ENCODE results near the gene PDCL2. TPM values are rescaled to one million over a fixed set of nuclear protein-coding genes. Genes with fewer than 3 reads are reported as not detected.

PDCL2 gene
- total and polyA plus RNA-seq, 10 of the 15 experiments (the other 5 are each of a cell fraction or from before 2014, with no cell fraction given), result not detected

DNA sequence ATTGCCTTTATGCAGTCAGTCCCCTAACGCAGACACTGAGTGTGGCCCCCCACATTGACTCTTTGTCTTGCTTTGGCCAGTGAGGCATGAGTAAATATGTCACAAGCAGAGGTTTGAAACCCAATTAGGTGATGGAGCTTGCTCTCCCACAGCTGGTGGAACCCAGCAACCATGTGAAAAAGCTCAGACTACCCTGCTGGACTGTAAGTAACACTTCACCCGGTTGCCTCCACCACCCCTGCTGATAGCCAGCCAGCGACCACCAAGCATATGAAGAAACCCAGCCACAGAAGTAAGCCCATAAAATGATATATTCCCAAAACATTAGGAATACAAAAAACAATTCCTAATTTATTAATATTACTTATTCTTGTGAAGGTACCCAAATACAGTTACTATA is 21.6 kb upstream of the PDCL2 start:
- ATAC-seq, result no peak
- ChIA-PET SMC1A (ENCODE audit: uncharacterized antibody, unreplicated experiment) (no interaction called here), RAD21 (ENCODE audit: unreplicated experiment) (no interaction called here), CTCF (no interaction called here), POLR2A (no interaction called here)
- H3K27me3 ChIP-seq (replicated peaks in 1 of 2; ENCODE audit: control insufficient read depth in 2 of 2, insufficient read depth in 2 of 2, low read length in 1 of 2), result peaks cover 0 to 3% of the 10 kb centered on the region in 2 experiments; a peak in 1 of 4 replicates
- H3K79me2 ChIP-seq (ENCODE audit: control insufficient read depth, insufficient read depth, low read length), result no peaks in the 10 kb centered on the region
- no peaks in the 10 kb centered on the region for H3K36me3 ChIP-seq (ENCODE audit: control insufficient read depth in 2 of 2, insufficient read depth in 2 of 2, low read length in 1 of 2)
- no peak overlapping the region for H3K4me3 ChIP-seq
- no peak for FAIRE-seq
- peaks cover 3% of the 10 kb centered on the region; the same call in 1 of the 2 replicates for H3K4me1 ChIP-seq (ENCODE audit: control insufficient read depth, insufficient read depth, low read length)
- H4K20me1 ChIP-seq (ENCODE audit: control insufficient read depth, insufficient read depth), result no peaks in the 10 kb centered on the region
- BruUV-seq (replicated peaks), result no TSS peak
- intact Hi-C loops (cut with micrococcal nuclease; ENCODE audit: unreplicated experiment) (no loop called here), in situ Hi-C loops (cut with MboI) (no loop called here)
- no peak overlapping the region for H3K9ac ChIP-seq (ENCODE audit: control insufficient read depth, insufficient read depth, low read length)
- no peak overlapping the region for H2AFZ ChIP-seq (ENCODE audit: control insufficient read depth, low read depth, low read length)
- H3K4me2 ChIP-seq (ENCODE audit: control insufficient read depth, insufficient read depth), result no peak overlapping the region
- no peak overlapping the region for H3K27ac ChIP-seq (ENCODE audit: control insufficient read depth, insufficient read depth)
- no peaks in the 10 kb centered on the region for H3K9me3 ChIP-seq (replicated peaks; ENCODE audit: control insufficient read depth, insufficient read depth, low read length)
- DNase-seq (ENCODE audit: low read depth, low spot score), result no peak
- WGBS (ENCODE audit: insufficient coverage, insufficient replicate concordance, low lambda C conversion rate, missing lambda C conversion rate), result 60% methylated on average over 3 of the region's 3 CpGs
- no peak for TF ChIP-seq POLR2A (IDR thresholded peaks at IDR 0.05; ENCODE audit: low read depth, low read length)
- TF ChIP-seq, protein P1, sequence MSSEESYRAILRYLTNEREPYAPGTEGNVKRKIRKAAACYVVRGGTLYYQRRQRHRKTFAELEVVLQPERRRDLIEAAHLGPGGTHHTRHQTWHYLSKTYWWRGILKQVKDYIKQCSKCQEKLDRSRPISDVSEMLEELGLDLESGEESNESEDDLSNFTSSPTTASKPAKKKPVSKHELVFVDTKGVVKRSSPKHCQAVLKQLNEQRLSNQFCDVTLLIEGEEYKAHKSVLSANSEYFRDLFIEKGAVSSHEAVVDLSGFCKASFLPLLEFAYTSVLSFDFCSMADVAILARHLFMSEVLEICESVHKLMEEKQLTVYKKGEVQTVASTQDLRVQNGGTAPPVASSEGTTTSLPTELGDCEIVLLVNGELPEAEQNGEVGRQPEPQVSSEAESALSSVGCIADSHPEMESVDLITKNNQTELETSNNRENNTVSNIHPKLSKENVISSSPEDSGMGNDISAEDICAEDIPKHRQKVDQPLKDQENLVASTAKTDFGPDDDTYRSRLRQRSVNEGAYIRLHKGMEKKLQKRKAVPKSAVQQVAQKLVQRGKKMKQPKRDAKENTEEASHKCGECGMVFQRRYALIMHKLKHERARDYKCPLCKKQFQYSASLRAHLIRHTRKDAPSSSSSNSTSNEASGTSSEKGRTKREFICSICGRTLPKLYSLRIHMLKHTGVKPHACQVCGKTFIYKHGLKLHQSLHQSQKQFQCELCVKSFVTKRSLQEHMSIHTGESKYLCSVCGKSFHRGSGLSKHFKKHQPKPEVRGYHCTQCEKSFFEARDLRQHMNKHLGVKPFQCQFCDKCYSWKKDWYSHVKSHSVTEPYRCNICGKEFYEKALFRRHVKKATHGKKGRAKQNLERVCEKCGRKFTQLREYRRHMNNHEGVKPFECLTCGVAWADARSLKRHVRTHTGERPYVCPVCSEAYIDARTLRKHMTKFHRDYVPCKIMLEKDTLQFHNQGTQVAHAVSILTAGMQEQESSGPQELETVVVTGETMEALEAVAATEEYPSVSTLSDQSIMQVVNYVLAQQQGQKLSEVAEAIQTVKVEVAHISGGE (CRISPR knock-in tag; IDR thresholded peaks at IDR 0.05), result no peak
- no peak for TF ChIP-seq DPF2 (IDR thresholded peaks at IDR 0.05)
- TF ChIP-seq TCF3 (IDR thresholded peaks at IDR 0.05; ENCODE audit: borderline replicate concordance, insufficient read depth, low read depth, low read length), result no peak
- TF ChIP-seq, protein P2, sequence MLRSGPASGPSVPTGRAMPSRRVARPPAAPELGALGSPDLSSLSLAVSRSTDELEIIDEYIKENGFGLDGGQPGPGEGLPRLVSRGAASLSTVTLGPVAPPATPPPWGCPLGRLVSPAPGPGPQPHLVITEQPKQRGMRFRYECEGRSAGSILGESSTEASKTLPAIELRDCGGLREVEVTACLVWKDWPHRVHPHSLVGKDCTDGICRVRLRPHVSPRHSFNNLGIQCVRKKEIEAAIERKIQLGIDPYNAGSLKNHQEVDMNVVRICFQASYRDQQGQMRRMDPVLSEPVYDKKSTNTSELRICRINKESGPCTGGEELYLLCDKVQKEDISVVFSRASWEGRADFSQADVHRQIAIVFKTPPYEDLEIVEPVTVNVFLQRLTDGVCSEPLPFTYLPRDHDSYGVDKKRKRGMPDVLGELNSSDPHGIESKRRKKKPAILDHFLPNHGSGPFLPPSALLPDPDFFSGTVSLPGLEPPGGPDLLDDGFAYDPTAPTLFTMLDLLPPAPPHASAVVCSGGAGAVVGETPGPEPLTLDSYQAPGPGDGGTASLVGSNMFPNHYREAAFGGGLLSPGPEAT (IDR thresholded peaks at IDR 0.05; ENCODE audit: low read depth), result no peak
- TF ChIP-seq, protein P3, sequence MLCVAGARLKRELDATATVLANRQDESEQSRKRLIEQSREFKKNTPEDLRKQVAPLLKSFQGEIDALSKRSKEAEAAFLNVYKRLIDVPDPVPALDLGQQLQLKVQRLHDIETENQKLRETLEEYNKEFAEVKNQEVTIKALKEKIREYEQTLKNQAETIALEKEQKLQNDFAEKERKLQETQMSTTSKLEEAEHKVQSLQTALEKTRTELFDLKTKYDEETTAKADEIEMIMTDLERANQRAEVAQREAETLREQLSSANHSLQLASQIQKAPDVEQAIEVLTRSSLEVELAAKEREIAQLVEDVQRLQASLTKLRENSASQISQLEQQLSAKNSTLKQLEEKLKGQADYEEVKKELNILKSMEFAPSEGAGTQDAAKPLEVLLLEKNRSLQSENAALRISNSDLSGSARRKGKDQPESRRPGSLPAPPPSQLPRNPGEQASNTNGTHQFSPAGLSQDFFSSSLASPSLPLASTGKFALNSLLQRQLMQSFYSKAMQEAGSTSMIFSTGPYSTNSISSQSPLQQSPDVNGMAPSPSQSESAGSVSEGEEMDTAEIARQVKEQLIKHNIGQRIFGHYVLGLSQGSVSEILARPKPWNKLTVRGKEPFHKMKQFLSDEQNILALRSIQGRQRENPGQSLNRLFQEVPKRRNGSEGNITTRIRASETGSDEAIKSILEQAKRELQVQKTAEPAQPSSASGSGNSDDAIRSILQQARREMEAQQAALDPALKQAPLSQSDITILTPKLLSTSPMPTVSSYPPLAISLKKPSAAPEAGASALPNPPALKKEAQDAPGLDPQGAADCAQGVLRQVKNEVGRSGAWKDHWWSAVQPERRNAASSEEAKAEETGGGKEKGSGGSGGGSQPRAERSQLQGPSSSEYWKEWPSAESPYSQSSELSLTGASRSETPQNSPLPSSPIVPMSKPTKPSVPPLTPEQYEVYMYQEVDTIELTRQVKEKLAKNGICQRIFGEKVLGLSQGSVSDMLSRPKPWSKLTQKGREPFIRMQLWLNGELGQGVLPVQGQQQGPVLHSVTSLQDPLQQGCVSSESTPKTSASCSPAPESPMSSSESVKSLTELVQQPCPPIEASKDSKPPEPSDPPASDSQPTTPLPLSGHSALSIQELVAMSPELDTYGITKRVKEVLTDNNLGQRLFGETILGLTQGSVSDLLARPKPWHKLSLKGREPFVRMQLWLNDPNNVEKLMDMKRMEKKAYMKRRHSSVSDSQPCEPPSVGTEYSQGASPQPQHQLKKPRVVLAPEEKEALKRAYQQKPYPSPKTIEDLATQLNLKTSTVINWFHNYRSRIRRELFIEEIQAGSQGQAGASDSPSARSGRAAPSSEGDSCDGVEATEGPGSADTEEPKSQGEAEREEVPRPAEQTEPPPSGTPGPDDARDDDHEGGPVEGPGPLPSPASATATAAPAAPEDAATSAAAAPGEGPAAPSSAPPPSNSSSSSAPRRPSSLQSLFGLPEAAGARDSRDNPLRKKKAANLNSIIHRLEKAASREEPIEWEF (IDR thresholded peaks at IDR 0.05; ENCODE audit: insufficient replicate concordance, low read depth, low read length), result no peak
- TF ChIP-seq, protein P4, sequence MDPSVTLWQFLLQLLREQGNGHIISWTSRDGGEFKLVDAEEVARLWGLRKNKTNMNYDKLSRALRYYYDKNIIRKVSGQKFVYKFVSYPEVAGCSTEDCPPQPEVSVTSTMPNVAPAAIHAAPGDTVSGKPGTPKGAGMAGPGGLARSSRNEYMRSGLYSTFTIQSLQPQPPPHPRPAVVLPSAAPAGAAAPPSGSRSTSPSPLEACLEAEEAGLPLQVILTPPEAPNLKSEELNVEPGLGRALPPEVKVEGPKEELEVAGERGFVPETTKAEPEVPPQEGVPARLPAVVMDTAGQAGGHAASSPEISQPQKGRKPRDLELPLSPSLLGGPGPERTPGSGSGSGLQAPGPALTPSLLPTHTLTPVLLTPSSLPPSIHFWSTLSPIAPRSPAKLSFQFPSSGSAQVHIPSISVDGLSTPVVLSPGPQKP (IDR thresholded peaks at IDR 0.05; ENCODE audit: low read depth, low read length), result no peak
- TF ChIP-seq WRNIP1 (IDR thresholded peaks at IDR 0.05; ENCODE audit: borderline replicate concordance, low read depth, low read length), result no peak
- no peak for TF ChIP-seq NBN (IDR thresholded peaks at IDR 0.05)
- TF ChIP-seq, protein P5, sequence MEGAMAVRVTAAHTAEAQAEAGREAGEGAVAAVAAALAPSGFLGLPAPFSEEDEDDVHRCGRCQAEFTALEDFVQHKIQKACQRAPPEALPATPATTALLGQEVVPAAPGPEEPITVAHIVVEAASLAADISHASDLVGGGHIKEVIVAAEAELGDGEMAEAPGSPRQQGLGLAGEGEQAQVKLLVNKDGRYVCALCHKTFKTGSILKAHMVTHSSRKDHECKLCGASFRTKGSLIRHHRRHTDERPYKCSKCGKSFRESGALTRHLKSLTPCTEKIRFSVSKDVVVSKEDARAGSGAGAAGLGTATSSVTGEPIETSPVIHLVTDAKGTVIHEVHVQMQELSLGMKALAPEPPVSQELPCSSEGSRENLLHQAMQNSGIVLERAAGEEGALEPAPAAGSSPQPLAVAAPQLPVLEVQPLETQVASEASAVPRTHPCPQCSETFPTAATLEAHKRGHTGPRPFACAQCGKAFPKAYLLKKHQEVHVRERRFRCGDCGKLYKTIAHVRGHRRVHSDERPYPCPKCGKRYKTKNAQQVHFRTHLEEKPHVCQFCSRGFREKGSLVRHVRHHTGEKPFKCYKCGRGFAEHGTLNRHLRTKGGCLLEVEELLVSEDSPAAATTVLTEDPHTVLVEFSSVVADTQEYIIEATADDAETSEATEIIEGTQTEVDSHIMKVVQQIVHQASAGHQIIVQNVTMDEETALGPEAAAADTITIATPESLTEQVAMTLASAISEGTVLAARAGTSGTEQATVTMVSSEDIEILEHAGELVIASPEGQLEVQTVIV (IDR thresholded peaks at IDR 0.05; ENCODE audit: borderline replicate concordance, partially characterized antibody), result no peak
- TF ChIP-seq BMI1 (IDR thresholded peaks at IDR 0.05; ENCODE audit: borderline replicate concordance), result no peak
